Sigmoid colon (tissue), 4 donors: ENCODE measurements around the gene SEPTIN8.

Experiments
- EP300 ChIP-seq, 4 donors: sonication (generic); formaldehyde crosslinking; IDR thresholded peaks; one replicate each; pipeline ENCODE4 v1.6.1; 2017; ENCODE audit warnings: antibody characterized with exemption in 4 of 4
- TF ChIP-seq, protein P1 (sequence below), 4 experiments: fragments of 450-650 bp in 3 of 4; fragments of 200-600 bp in 1 of 4; IDR thresholded peaks; one replicate each; pipeline ENCODE4 v1.5.1; 2016 to 2019; ENCODE audit warnings: antibody characterized with exemption in 4 of 4, mild to moderate bottlenecking in 3 of 4, moderate library complexity in 2 of 4

DNA sequence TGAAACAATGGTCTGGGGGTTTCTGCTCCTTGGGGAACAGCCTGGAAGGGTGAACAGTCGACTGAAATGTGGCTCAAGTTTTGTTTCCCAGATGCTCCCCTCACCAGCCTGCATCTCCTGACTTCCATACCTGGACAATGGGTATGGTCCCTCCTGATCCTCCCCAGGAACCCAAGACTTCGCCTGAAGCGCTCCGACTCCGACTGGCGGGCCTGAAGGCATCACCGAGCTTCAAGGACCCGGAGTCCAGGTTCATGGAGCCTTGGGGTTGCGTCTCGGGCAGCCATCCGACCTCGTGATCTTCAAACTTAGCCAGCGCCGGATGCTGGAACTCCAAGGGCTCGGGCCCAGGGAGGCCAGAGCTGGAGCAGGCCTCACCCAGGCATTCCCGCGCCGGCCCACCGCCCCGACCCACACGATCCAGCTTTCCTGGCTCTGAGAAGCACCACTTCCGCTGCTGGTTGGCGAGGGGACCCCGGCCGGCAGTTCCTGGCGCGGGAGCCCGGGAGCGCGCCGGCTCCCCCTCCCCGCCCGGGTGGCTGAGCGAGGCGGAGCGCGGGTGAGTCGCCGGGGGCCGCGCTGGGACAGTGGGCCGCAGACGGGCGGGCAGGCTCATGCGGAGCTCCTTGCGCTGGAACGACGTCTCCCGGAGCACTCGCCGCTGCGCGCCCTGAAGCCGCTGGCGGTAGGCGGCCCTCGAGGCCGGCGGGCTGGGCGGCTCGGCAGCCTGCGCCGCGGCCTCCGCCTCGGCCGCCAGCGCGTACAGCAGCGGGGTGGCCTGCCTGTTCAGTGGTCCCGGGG lies 48.2 kb upstream of the SEPTIN8 start:
- TF ChIP-seq, protein P1, sequence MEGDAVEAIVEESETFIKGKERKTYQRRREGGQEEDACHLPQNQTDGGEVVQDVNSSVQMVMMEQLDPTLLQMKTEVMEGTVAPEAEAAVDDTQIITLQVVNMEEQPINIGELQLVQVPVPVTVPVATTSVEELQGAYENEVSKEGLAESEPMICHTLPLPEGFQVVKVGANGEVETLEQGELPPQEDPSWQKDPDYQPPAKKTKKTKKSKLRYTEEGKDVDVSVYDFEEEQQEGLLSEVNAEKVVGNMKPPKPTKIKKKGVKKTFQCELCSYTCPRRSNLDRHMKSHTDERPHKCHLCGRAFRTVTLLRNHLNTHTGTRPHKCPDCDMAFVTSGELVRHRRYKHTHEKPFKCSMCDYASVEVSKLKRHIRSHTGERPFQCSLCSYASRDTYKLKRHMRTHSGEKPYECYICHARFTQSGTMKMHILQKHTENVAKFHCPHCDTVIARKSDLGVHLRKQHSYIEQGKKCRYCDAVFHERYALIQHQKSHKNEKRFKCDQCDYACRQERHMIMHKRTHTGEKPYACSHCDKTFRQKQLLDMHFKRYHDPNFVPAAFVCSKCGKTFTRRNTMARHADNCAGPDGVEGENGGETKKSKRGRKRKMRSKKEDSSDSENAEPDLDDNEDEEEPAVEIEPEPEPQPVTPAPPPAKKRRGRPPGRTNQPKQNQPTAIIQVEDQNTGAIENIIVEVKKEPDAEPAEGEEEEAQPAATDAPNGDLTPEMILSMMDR (IDR thresholded peaks at IDR 0.05), result no peak
- TF ChIP-seq EP300 (IDR thresholded peaks at IDR 0.05), result no peak
